Stimulated activated CD8-positive, alpha-beta memory T cell treated with anti-CD3 and anti-CD28 coated beads, Interleukin-2, amount 100 ng/mL, for 1 hour (primary cell): ENCODE data around the gene PCDHA11.
"Not testable (repeated sequence)": the region's sequence is repeated elsewhere in the genome, so short reads cannot be mapped to it uniquely, and the experiment has no call there.

Experiments
- DNase-seq, 2 donors: peaks; one replicate each; pipeline ENCODE4 v3.0.0-alpha.2; 2020; ENCODE audit warnings: low read depth in 2 of 2

PCDHA11 gene

GRCh38 chr5:140848139-140849102, 20.3 kb upstream of the PCDHA11 start, which contains the start of gene PCDHA9:
Gene PCDHA9 (plus strand): TSS chr5:140848382. CDS start chr5:140848496, 114 bp downstream.
- not testable (repeated sequence) for DNase-seq

GRCh38 chr5:140849831-140850634, 18.7 kb upstream of the PCDHA11 start:
- not testable (repeated sequence) for DNase-seq

- DNase-seq, result no peak
These were observed 12.7 kb upstream of the PCDHA11 start, which contains the start of gene PCDHA10 for GRCh38 chr5:140855772-140856674. Gene PCDHA10 (plus strand): TSS chr5:140855897. CDS start chr5:140856049, 152 bp downstream.

- no peak for DNase-seq
These were observed 11.4 kb upstream of the PCDHA11 start for GRCh38 chr5:140857177-140857986.

GRCh38 chr5:140857987-140858240, 10.8 kb upstream of the PCDHA11 start:
- DNase-seq, result no peak

- no peak for DNase-seq
These were observed 6.1 kb upstream of the PCDHA11 start for GRCh38 chr5:140862441-140863295.

GRCh38 chr5:140869555-140869886, 764 bp downstream of the PCDHA11 start:
- DNase-seq, result no peak

- no peak for DNase-seq
These were observed 1.8 kb downstream of the PCDHA11 start for GRCh38 chr5:140870221-140871201.

- DNase-seq, result no peak
These were observed 6.6 kb downstream of the PCDHA11 start, which contains the start of gene PCDHA12 for GRCh38 chr5:140875085-140876065. Gene PCDHA12 (plus strand): TSS chr5:140875308. CDS start chr5:140875473, 165 bp downstream.

GRCh38 chr5:140876541-140877261, 7.9 kb downstream of the PCDHA11 start:
- not testable (repeated sequence) for DNase-seq

- no peak for DNase-seq
These were observed 8.5 kb downstream of the PCDHA11 start for GRCh38 chr5:140877262-140877581.

- no peak for DNase-seq
These were observed 13.3 kb downstream of the PCDHA11 start, which contains the start of gene PCDHA13 for GRCh38 chr5:140881889-140882590. Gene PCDHA13 (plus strand): TSS chr5:140882124. CDS start chr5:140882269, 145 bp downstream.

GRCh38 chr5:140882591-140882899, 13.8 kb downstream of the PCDHA11 start:
- no peak for DNase-seq

GRCh38 chr5:140883373-140883772, 14.6 kb downstream of the PCDHA11 start:
- DNase-seq, result no peak

GRCh38 chr5:140883927-140884697, 15.4 kb downstream of the PCDHA11 start:
- no peak for DNase-seq
